Erythroblast (primary cell): ENCODE measurements around the gene LIN37.

Experiments used
- GATA1 ChIP-seq: IDR thresholded peaks from 2 replicates; pipeline ENCODE4 v1.6.1; 2011; ENCODE audit warnings: low read depth, mild to moderate bottlenecking, control low read depth, low read length, moderate library complexity
- POLR2A ChIP-seq: IDR thresholded peaks from 2 replicates; pipeline ENCODE4 v1.6.1; 2011; ENCODE audit warnings: mild to moderate bottlenecking, low read length

- TF ChIP-seq POLR2A: no peak
- TF ChIP-seq GATA1: no peak
Measured at GRCh38 chr19:35714601-35715354, 33.6 kb upstream of the LIN37 start.
